ENCODE data around the gene TSPAN32.

TSPAN32 gene

GRCh38 chr11:2295971-2296912 lies 5.6 kb upstream of the TSPAN32 start:
- H2AFZ ChIP-seq (ENCODE audit: low read depth) = no peak overlapping the region

GRCh38 chr11:2296913-2297622 lies 4.7 kb upstream of the TSPAN32 start:
- no peaks in the 10 kb centered on the region for H4K20me1 ChIP-seq (ENCODE audit: insufficient read depth)
- no peak overlapping the region for H3K27ac ChIP-seq
- TF ChIP-seq CTCF (conservative IDR thresholded peaks at IDR 0.05; ENCODE audit: low read depth, low read length) = no peak

More at GRCh38 chr11:2295971-2296912, 5.6 kb upstream of the TSPAN32 start:
- Histone ChIP-seq H3K4me1 (ENCODE audit: low read depth, poor library complexity, severe bottlenecking) (no peaks in the 10 kb centered on the region), H3K27ac (no peak overlapping the region), H3K27me3 (ENCODE audit: insufficient read depth, low read depth) (peaks cover 63% of the 10 kb centered on the region), H3K36me3 (ENCODE audit: insufficient read depth) (no peaks in the 10 kb centered on the region), H4K20me1 (ENCODE audit: insufficient read depth) (no peaks in the 10 kb centered on the region), H3K4me2 (no peak overlapping the region), H3K9ac (no peak overlapping the region), H3K79me2 (ENCODE audit: insufficient read depth, low read depth) (no peaks in the 10 kb centered on the region), H3K4me3 (IDR thresholded peaks at IDR 0.05; ENCODE audit: insufficient read depth, low read depth, low read length) (no peak overlapping the region)
- TF ChIP-seq CTCF (conservative IDR thresholded peaks at IDR 0.05; ENCODE audit: low read depth, low read length) = no peak

GRCh38 chr11:2297623-2298030 lies 4.2 kb upstream of the TSPAN32 start:
- TF ChIP-seq CTCF (conservative IDR thresholded peaks at IDR 0.05; ENCODE audit: low read depth, low read length) = no peak
- Histone ChIP-seq H3K4me2 (no peak overlapping the region), H4K20me1 (ENCODE audit: insufficient read depth) (no peaks in the 10 kb centered on the region), H3K4me3 (IDR thresholded peaks at IDR 0.05; ENCODE audit: insufficient read depth, low read depth, low read length) (no peak overlapping the region), H3K36me3 (ENCODE audit: insufficient read depth) (no peaks in the 10 kb centered on the region), H3K27ac (no peak overlapping the region), H3K9ac (no peak overlapping the region), H3K79me2 (ENCODE audit: insufficient read depth, low read depth) (no peaks in the 10 kb centered on the region), H2AFZ (ENCODE audit: low read depth) (no peak overlapping the region), H3K27me3 (ENCODE audit: insufficient read depth, low read depth) (peaks cover 68% of the 10 kb centered on the region), H3K4me1 (ENCODE audit: low read depth, poor library complexity, severe bottlenecking) (peaks cover 4% of the 10 kb centered on the region)

More at GRCh38 chr11:2296913-2297622, 4.7 kb upstream of the TSPAN32 start:
- H3K9ac ChIP-seq = no peak overlapping the region
- H2AFZ ChIP-seq (ENCODE audit: low read depth) = no peak overlapping the region
- peaks cover 68% of the 10 kb centered on the region for H3K27me3 ChIP-seq (ENCODE audit: insufficient read depth, low read depth)
- H3K4me2 ChIP-seq = no peak overlapping the region
- H3K79me2 ChIP-seq (ENCODE audit: insufficient read depth, low read depth) = no peaks in the 10 kb centered on the region
- H3K4me3 ChIP-seq (IDR thresholded peaks at IDR 0.05; ENCODE audit: insufficient read depth, low read depth, low read length) = no peak overlapping the region
- H3K36me3 ChIP-seq (ENCODE audit: insufficient read depth) = no peaks in the 10 kb centered on the region
- peaks cover 4% of the 10 kb centered on the region for H3K4me1 ChIP-seq (ENCODE audit: low read depth, poor library complexity, severe bottlenecking)

- H3K4me2 ChIP-seq = no peak overlapping the region
- no peak overlapping the region for H3K9ac ChIP-seq
- no peak overlapping the region for H3K27ac ChIP-seq
- peaks cover 4% of the 10 kb centered on the region for H3K4me1 ChIP-seq (ENCODE audit: low read depth, poor library complexity, severe bottlenecking)
- H2AFZ ChIP-seq (ENCODE audit: low read depth) = no peak overlapping the region
- no peak for TF ChIP-seq CTCF (conservative IDR thresholded peaks at IDR 0.05; ENCODE audit: low read depth, low read length)
- peaks cover 65% of the 10 kb centered on the region for H3K27me3 ChIP-seq (ENCODE audit: insufficient read depth, low read depth)
- H4K20me1 ChIP-seq (ENCODE audit: insufficient read depth) = no peaks in the 10 kb centered on the region
- H3K79me2 ChIP-seq (ENCODE audit: insufficient read depth, low read depth) = no peaks in the 10 kb centered on the region
- H3K36me3 ChIP-seq (ENCODE audit: insufficient read depth) = no peaks in the 10 kb centered on the region
- H3K4me3 ChIP-seq (IDR thresholded peaks at IDR 0.05; ENCODE audit: insufficient read depth, low read depth, low read length) = no peak overlapping the region
Observed at GRCh38 chr11:2298131-2298794, 3.5 kb upstream of the TSPAN32 start.

Data from KMS-11 (cell line).